CD4-positive, alpha-beta T cell treated with Interleukin-2 at 100 ng/mL for 4 hours (primary cell): Measurements from ENCODE around the gene TPR.
A peak's percentile ranks its signal among the peaks of the same experiment; 100 is the strongest.

ENCODE experiments used
- DNase-seq: peaks from one replicate; pipeline ENCODE4 v3.0.0-alpha.2; 2020; ENCODE audit warnings: low spot score

TPR gene

DNA sequence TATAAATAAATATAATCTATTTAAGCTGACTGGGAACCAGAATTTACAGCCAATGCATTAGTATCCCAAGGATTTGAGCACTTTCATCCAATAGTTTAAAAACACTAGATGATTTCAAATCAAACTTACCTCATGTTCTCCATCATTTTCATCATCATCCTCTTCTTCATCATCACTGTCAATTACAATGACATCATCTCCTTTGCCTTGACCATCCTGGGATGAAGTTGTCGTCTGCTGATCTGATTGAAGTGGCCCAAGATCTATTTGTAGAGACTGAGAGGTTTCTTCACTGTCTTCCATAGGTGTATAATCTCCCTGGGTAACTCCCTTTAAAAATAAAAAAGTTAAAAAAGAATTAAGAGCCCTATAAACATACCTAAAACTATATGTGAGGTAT is 47.7 kb downstream of the TPR start:
- DNase-seq, result no peak

DNA sequence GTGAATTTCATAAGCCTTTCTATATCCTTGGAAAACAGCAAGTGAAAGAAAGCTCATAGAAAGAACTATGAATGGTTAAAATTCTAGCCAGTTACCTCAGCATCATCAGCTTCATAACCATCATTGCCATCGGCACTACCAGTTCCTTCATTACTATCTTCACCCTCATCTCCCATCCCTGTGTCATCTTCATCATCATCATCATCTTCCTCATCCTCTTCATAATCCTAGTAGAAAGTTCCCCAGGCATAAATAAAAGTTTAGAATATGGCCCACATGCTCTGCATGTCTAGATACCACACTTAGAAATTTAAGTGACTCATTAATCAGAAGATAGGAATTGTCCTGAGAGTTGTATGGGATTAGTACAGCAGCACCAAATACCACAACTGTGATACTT is 49.0 kb downstream of the TPR start:
- no peak for DNase-seq

DNA sequence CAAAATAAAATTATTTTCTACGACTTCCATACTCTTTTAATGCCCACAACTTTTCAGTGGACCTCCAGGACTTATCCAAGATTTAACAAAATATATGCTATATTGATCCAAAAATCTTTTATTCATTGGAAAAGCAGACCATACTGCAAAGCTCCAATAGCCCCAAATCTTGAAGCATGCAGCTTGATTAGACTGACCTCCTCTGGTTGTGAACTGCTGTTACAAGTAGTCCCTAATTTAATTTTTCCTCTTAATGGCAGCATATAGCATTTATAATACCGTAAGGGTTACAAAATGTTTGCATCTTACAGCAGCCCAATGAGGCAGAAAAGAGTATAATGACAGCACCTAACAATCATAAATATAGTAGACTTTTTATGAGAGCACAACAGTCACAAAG is 49.8 kb downstream of the TPR start:
- no peak for DNase-seq

DNA sequence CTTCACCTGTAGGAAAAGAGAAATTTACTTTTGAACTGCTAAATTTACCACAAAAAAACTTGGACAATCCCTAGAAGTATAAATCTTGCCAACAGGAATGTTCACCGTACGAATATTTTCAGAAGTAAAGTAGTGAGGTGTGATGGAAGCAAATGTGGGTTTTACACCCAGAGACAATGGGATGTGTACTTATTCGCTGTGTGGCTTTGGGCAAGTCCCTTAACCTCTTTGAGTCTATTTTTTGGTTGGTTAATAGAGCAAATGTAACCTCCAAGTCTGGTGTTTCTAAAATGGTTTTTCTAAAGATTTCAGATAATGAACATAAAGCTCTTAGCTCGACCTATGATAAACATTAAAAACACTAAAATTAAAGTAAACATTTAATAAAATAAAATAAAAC is 51.2 kb downstream of the TPR start:
- DNase-seq, result no peak

DNA sequence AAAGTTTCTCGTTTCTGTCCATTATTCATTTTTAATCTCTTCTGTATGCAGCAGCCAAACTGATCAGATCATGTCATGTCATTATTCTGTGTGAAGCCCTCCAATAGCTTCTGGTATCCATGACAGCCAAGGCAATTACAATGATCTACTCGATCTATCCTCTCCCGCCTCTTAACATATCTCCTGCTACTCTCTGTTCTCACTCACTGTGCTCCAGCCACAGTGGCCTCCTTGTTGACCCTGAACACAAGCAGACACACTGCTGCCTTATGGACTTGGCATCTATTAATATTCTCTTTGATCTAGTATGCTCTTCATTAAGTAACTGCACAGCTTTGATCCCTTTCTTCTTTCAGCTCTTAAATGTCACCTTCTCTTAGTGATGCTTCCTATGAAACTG is 59.5 kb downstream of the TPR start:
- no peak for DNase-seq

DNA sequence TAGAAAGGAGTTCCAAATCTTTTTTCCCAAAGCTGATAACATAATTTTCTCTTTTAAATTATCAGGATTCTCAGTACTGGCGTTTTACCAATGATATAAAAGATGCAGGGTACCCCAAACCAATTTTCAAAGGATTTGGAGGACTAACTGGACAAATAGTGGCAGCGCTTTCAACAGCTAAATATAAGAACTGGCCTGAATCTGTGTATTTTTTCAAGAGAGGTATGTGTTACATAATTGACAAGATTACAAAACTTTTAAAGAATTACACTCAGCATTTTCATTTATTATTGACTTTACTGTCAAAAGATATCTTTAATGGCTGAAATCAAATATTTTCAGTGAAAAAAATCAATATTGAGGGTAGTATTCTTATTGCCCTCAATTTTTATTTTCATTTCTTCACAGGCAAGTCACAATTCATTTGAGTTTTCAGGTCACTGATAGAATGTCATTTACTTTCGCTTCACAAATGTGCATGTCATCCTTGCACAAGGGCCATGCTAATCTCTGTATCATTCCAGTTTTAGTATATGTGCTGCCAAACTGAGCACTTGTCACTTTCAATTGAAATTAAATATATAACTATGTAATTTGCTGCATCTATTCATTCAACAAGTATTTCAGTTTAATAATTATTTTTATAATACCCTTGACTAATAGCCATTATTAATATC is 63.5 kb downstream of the TPR start:
- DNase-seq, result no peak

DNA sequence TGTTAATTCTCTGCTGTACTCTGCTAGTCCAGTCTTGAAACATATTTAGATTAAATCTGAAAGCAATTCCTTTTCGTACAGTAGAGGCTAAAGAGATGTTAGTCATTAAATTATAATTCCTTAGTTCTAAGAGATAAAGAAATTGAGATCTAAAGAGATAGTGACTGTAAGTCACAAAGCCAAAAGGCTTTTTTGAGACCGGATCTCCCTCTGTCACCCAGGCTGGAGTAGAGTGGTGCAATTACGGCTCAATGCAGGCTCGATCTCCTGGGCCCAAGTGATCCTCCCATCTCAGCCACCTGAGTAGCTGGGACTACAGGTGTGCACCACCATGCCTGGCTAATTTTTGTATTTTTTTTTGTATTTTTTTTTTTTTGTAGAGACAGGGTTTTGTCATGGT is 64.7 kb downstream of the TPR start:
- DNase-seq, result no peak

DNA sequence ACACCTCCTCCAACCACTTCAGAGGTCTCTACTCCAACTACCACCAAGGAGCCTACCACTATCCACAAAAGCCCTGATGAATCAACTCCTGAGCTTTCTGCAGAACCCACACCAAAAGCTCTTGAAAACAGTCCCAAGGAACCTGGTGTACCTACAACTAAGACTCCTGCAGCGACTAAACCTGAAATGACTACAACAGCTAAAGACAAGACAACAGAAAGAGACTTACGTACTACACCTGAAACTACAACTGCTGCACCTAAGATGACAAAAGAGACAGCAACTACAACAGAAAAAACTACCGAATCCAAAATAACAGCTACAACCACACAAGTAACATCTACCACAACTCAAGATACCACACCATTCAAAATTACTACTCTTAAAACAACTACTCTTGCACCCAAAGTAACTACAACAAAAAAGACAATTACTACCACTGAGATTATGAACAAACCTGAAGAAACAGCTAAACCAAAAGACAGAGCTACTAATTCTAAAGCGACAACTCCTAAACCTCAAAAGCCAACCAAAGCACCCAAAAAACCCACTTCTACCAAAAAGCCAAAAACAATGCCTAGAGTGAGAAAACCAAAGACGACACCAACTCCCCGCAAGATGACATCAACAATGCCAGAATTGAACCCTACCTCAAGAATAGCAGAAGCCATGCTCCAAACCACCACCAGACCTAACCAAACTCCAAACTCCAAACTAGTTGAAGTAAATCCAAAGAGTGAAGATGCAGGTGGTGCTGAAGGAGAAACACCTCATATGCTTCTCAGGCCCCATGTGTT is 66.6 kb downstream of the TPR start:
- DNase-seq, result no peak

DNA sequence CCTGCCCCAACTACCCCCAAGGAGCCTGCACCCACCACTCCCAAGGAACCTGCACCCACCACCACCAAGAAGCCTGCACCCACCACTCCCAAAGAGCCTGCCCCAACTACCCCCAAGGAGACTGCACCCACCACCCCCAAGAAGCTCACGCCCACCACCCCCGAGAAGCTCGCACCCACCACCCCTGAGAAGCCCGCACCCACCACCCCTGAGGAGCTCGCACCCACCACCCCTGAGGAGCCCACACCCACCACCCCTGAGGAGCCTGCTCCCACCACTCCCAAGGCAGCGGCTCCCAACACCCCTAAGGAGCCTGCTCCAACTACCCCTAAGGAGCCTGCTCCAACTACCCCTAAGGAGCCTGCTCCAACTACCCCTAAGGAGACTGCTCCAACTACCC is 67.6 kb downstream of the TPR start:
- DNase-seq, result no peak

DNA sequence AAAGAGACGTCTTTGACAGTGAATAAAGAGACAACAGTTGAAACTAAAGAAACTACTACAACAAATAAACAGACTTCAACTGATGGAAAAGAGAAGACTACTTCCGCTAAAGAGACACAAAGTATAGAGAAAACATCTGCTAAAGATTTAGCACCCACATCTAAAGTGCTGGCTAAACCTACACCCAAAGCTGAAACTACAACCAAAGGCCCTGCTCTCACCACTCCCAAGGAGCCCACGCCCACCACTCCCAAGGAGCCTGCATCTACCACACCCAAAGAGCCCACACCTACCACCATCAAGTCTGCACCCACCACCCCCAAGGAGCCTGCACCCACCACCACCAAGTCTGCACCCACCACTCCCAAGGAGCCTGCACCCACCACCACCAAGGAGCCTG is 68.5 kb downstream of the TPR start:
- DNase-seq, result no peak

DNA sequence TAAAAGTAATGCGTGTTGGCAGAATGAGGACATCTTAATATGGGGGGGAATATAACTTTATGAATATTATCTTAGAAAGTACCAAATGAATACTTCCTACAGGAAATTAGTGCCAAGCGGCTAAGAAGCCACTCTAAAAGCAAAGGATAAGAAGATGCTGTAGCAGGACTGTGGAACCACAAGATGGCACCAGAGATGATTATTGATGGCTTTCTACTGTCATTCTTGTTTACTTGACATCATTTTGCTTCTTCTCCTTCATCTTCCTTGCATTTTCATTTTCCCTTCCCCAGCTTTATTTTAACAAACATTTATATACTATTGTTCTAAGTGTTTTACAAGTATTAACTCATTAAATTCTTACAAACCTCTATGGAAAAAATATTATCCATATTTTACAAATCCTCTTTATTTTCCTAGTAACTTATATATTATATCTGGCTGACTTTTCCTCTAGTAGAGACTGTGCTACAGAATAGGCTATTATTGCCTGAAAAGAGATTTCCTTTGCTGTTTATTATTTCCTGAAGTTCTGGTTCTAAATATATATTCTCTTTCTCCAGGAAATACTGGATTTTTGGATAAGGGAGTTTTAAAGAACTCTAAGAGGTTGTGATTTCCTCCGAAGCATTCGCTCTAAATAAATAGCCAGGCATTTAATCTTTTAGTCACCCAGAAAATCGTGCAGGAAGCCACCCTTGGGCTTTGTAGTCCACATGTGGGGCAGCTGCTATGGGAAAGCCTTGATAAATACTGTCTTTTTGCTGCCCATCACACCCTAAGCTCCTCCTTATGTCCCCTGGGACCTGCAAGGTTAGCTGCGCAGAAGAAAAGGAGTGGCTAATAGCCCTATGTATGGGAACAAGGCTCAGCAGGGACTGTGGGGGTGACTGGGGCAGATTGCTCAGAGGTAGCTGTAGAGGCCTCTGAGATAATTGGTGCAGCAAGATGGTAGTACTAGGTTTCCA is 69.8 kb downstream of the TPR start:
- peak; percentile 44 for DNase-seq

DNA sequence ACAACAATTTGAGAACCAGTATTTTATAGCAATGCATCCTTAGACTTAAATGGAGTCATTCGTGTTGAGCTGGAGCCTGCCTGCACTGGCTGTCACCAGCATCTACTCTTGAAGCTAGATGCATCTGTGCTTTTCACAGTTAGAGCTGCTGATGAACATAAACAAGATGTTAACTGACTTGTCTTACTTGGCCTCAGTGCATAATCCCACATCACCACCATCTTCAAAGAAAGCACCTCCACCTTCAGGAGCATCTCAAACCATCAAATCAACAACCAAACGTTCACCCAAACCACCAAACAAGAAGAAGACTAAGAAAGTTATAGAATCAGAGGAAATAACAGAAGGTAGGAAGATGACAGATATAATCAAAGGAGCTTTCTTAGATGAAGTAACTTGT is 71.1 kb downstream of the TPR start:
- DNase-seq, result peak; percentile 19

DNA sequence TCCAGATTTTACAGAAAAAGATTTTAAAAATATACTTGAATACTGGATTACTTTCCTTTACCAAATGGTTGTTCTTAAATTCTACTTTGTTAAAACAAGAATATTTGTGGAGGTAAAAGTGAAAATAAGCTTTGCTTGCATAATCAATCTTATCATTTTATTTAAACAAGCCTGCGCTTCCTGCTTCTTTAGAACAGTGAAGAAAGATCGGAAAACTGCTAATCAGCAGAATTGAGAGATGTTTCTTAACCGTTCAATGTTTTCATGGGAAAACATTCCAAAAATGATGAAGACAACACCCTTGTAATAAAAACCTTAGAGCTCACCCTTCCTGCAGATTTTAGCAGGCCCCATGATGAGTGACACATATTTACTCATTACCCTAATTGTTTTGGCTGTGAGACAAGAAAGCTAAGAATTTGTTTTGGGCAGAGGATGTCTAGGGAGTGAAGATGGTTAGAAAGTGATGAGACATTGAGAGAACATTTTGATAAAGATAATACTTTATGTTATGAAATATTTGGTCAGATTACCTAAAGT is 72.6 kb downstream of the TPR start:
- DNase-seq, result no peak

DNA sequence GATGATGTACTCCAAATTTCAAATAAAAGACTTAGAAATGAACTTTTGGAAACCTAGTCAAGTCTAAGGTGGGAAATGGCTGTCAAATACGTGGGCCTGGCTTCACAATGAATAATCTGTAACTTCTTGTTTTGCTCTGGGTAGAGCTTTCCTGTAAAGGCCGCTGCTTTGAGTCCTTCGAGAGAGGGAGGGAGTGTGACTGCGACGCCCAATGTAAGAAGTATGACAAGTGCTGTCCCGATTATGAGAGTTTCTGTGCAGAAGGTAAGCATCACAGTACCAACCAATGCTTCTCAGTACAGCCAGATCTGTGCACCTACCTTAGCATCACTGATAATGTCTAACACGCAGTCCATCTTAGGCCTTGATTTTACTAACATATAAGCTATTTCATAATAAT is 73.6 kb downstream of the TPR start:
- peak; percentile 17 for DNase-seq

DNA sequence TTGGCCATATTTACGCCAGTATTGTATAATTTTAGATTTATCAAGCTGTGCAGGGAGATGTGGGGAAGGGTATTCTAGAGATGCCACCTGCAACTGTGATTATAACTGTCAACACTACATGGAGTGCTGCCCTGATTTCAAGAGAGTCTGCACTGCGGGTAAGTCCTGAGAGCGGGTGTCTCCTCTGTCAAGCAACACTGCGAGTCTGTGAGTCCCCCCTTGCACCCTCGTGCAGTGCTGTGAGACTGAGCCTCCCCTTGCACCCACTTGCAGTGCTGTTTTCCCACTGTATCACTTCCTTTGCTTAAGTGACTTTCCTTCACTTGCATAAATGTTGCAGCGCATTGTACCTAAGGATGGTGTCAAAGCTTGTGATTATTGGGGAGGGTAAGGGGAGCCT is 75.0 kb downstream of the TPR start:
- no peak for DNase-seq

DNA sequence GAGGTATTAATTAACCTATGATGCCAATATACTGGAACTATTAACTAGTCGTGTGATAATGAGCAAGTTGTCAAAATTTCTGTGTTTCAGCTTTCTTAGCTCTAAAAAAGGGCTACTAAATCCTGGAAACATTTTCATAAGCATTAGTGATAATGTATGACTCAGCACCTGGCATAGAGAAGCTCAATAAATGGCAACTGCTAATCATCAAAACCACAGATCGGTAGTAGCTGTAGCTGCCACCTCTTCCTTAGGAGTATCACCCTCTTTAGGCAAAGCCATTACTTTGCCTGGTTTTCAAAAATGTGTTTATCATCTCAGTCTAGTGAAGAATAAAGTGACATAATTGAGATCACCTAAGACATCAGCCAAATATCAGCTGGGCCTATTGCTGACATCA is 75.5 kb downstream of the TPR start:
- DNase-seq, result no peak

DNA sequence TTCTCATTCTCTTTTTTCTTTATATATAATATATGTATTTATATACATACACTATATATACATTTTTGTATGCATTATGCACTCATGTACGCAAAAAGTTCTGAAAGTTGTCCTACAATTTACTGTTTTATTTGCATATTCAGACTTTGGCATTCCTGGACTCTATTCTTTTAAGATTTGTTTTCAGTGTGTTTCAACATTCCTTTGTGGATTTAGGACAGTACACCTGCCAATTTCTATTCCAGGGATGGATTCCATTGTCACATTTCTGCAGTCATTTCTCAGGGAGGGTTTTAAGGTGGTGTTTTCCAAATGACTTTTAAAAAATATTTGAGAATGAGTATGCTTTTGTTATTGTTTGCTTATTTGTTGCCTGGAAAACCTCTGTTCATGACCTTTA is 76.2 kb downstream of the TPR start:
- DNase-seq, result no peak

DNA sequence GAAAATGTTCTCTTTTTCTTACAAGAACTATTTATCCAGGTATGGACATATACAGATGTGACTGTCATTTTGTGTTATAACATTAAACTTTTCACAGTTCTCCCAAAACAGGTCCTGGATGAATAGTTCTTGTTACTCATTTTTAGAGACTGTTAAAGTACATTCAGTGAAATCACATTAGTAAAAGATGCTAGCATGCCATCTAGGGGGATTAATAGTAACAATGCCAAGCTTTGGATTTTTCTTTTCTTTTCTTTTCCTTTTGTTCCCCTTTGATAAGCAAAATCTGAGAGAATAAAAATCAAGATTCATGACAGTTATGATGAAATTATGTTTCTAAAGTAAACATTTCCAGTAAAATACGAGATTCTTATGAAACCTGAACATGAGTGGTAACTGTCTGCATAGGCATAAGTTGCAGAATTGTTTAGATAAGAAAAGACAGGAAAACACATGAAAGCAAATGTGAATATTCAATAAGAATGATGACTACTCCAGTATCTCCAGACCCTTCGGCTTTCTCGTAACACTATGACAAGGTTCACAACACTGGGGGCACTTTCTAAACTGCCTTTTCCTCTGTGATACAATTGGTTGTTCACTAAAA is 77.5 kb downstream of the TPR start:
- DNase-seq, result no peak

DNA sequence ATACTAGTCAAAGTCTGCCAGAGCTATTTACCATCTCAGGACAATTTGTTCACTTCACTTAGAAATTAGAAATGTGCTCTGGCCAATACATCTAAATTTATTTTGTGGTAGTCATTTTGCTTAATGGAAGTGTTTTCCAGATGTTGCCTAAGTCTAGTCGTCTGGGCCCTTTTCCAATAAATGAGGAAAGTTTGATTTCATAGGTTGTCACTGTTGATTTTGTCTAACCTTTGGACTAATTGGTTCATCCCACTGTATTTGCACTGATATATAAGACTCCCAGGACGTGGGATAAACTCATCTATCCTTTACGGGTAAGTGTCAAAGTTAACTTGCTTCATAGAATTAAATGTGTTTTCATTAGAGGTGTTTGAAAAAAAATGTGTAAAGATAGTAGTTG is 79.1 kb downstream of the TPR start, which contains the start of gene PRG4:
Gene PRG4, plus strand, starts transcription at position 300 of the 400 bp plus-strand sequence.
- DNase-seq, result no peak

DNA sequence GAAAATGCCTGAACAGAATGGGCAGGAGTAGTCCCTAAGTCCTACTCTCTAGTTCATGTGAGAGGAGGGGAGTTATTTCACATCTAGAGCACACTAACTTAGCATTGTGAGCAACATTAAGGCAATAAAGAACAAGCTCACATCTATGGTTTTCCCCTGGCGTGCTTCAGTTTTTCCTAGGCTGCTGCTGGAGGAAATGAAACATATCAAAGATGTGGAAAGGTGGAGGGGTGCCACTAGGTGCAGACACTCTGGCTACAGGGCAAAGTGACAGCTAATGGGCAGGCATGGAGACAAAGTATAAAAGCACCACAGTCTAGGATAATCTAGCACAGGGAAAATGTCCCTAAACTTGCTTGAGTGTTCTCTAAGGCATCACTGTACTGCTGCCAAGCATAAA is 82.2 kb downstream of the TPR start:
- no peak for DNase-seq

DNA sequence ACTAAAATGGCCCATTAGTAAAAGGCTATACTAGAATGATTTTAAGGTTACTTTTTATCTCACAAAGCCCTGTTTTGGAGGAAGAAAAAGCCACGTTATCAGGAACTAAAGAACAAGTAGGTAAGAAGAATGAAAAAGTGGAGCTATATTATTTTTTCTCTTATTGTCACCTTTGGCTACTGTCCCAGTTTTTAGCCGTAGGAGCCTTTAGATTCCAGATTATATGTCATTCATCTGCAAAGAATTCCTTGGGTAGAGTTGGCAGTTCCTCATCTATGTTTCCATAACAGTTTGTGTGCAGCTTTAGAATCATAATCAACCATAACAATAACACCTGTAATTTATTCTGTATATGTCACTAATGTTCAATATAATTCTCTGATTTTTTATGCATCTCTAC is 83.8 kb downstream of the TPR start:
- no peak for DNase-seq

DNA sequence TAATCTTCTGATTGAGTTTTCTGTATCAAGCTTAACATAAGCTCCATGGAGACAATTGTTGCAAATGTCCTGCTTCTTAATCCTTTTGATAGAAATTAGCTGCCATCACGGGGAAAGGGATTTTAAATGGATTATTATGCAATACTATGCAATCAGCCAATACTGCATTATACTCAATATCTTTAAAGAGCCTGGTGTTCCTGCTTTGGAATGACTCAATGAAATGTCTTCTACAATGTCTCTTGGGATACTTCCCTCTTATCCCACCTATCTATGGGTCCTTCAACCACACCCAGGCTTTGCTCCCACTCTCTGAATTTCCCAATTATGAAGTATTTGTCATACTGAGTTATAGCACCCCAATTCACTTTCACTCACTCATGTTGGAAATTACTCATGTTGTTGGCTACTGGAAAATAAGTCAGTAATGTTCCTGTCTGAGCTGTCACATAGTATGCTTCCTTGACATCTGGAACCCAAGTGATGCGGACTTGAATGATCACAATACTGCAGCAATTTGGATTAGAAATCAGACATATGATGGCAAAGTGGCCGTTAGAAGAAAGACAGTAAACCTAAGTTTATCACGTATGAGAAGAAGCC is 85.0 kb downstream of the TPR start:
- DNase-seq, result no peak
